HL-60 (cell line): ENCODE results near the gene GCNT1.

Source experiments
- POLR2AphosphoS5 ChIP-seq: IDR thresholded peaks from 2 replicates; pipeline ENCODE4 v1.6.1; 2012; ENCODE audit warnings: low read depth
- TF ChIP-seq, protein P1 (sequence below): IDR thresholded peaks from one replicate; pipeline ENCODE4 v1.5.1; 2011; ENCODE audit warnings: low read length, control low read depth, inconsistent platforms; ENCODE audit not compliant: insufficient read depth

DNA sequence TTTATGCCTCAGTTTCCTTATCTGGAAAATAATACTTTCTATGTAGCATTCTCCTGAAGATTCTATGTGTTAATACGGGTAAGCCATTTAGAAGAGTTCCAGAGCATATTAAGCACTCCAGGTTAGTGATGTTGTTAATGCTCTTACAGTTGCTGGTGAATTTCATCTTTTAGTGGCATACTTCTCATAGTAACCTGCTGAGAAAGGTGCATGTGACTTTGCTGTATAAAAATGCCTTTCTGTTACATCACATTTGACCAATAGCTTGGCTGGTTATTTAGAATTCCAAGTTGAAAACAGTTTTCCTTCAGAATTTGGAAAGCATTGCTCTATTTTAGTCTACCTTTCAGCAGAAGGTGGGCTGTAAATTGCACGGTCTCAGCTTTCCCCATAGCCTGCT is 27.2 kb downstream of the GCNT1 start:
- no peak for TF ChIP-seq POLR2AphosphoS5
- TF ChIP-seq, protein P1, sequence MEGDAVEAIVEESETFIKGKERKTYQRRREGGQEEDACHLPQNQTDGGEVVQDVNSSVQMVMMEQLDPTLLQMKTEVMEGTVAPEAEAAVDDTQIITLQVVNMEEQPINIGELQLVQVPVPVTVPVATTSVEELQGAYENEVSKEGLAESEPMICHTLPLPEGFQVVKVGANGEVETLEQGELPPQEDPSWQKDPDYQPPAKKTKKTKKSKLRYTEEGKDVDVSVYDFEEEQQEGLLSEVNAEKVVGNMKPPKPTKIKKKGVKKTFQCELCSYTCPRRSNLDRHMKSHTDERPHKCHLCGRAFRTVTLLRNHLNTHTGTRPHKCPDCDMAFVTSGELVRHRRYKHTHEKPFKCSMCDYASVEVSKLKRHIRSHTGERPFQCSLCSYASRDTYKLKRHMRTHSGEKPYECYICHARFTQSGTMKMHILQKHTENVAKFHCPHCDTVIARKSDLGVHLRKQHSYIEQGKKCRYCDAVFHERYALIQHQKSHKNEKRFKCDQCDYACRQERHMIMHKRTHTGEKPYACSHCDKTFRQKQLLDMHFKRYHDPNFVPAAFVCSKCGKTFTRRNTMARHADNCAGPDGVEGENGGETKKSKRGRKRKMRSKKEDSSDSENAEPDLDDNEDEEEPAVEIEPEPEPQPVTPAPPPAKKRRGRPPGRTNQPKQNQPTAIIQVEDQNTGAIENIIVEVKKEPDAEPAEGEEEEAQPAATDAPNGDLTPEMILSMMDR, result no peak
